ENCODE data around the gene NDUFB8. TPM values are rescaled to one million over a fixed set of nuclear protein-coding genes. Genes with fewer than 3 reads are reported as not detected.

NDUFB8 gene
- total RNA-seq, 1 donor from 2014 or later: 430 TPM

DNA sequence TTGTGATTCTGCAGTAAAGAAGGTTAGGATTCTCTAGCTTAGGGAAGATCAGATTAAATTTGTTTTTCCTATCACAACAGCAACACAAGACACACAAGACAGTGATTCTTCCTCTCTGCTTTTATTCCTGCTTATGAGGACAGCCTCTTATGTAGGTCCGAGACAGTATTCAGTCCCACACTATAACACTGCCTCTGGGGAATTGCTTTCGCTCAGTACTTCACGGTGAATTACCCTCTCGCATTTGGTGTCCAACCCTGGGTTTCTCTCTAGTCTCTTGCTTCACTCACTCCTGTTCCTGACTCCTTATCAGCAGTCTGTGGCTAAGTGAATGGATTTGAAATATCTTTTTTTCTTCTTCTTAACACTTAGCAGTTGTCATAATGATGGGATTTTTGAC is 7.8 kb upstream of the NDUFB8 start:
- intact Hi-C loops (cut with micrococcal nuclease): no loop called here
- H3K4me1 ChIP-seq: peaks cover 36% of the 10 kb centered on the region
- TF ChIP-seq, protein P1, sequence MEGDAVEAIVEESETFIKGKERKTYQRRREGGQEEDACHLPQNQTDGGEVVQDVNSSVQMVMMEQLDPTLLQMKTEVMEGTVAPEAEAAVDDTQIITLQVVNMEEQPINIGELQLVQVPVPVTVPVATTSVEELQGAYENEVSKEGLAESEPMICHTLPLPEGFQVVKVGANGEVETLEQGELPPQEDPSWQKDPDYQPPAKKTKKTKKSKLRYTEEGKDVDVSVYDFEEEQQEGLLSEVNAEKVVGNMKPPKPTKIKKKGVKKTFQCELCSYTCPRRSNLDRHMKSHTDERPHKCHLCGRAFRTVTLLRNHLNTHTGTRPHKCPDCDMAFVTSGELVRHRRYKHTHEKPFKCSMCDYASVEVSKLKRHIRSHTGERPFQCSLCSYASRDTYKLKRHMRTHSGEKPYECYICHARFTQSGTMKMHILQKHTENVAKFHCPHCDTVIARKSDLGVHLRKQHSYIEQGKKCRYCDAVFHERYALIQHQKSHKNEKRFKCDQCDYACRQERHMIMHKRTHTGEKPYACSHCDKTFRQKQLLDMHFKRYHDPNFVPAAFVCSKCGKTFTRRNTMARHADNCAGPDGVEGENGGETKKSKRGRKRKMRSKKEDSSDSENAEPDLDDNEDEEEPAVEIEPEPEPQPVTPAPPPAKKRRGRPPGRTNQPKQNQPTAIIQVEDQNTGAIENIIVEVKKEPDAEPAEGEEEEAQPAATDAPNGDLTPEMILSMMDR (IDR thresholded peaks at IDR 0.05; ENCODE audit: borderline replicate concordance): no peak
- H3K9me3 ChIP-seq (replicated peaks): no peaks in the 10 kb centered on the region
- no peak overlapping the region for H3K27ac ChIP-seq (replicated peaks)
- H3K27me3 ChIP-seq (ENCODE audit: low read depth): no peaks in the 10 kb centered on the region
- no peak for DNase-seq
- no peak overlapping the region for H3K4me3 ChIP-seq
- H3K36me3 ChIP-seq: peaks cover 51% of the 10 kb centered on the region

DNA sequence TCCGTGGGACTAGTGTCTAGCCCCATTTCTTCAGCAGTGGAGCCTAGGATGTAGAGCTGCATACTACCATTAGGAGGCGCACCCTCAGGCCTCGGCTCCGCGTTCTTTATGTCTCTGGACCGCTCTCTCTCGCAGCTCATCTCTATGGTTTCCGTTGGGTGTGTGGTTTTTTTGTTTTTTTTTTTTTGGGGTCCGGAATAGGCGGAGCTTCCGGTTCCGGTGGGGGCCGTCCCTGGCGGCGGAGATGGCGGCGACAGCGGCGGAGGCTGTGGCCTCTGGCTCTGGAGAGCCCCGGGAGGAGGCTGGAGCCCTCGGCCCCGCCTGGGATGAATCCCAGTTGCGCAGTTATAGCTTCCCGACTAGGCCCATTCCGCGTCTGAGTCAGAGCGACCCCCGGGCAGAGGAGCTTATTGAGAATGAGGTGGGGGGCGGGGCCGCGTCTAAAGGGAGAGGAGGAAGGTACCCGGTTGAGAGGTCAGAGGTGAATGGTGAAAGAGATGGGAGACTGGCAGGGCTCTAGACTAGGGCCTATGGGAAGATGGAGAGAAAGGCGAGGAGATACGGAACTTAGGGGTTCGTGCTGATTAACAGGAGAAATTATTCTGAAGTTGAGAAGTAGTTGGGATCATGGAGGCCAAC is 6.2 kb upstream of the NDUFB8 start, which contains the start of gene HIF1AN:
Gene HIF1AN, plus strand, starts transcription at position 229 of the 639 bp plus-strand sequence. Its CDS starts 16 bp downstream, at position 245.
- Histone ChIP-seq H3K9me3 (replicated peaks) (no peaks in the 10 kb centered on the region), H3K4me3 (peak within 1 kb of the TSS; percentile 86), H3K27ac (replicated peaks) (peak within 1 kb of the TSS; percentile 83), H3K27me3 (ENCODE audit: low read depth) (no peaks in the 10 kb centered on the region), H3K4me1 (peaks cover 36% of the 10 kb centered on the region), H3K36me3 (peaks cover 34% of the 10 kb centered on the region)
- intact Hi-C loops (cut with micrococcal nuclease): no loop called here
- DNase-seq: peak; percentile 87
- TF ChIP-seq, protein P1 (IDR thresholded peaks at IDR 0.05; ENCODE audit: borderline replicate concordance): peak; percentile 97

DNA sequence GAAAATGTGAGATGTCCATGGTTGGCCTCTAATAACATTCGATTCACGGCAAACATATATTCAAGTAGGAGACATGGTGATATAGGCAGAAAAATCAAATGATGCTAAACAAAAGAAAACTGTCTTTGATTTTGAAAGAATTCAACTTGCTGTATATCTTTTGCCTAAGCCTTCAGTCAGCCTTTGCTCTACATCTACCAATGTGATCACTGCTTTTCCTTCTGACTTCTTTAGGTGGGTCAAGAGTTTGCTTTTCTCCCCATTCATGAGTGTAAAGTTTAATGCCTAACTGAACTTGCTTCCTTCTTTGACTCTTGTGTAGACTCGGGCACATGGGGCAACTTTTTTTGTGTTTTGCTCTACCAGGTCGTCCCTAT is 5.7 kb upstream of the NDUFB8 start:
- Histone ChIP-seq H3K9me3 (replicated peaks) (no peaks in the 10 kb centered on the region), H3K27me3 (ENCODE audit: low read depth) (no peaks in the 10 kb centered on the region), H3K27ac (replicated peaks) (peak overlapping the region; percentile 83), H3K4me1 (peaks cover 36% of the 10 kb centered on the region), H3K4me3 (peak overlapping the region; percentile 86), H3K36me3 (peaks cover 29% of the 10 kb centered on the region)
- TF ChIP-seq, protein P1 (IDR thresholded peaks at IDR 0.05; ENCODE audit: borderline replicate concordance): no peak
- intact Hi-C loops (cut with micrococcal nuclease): no loop called here
- DNase-seq: no peak

DNA sequence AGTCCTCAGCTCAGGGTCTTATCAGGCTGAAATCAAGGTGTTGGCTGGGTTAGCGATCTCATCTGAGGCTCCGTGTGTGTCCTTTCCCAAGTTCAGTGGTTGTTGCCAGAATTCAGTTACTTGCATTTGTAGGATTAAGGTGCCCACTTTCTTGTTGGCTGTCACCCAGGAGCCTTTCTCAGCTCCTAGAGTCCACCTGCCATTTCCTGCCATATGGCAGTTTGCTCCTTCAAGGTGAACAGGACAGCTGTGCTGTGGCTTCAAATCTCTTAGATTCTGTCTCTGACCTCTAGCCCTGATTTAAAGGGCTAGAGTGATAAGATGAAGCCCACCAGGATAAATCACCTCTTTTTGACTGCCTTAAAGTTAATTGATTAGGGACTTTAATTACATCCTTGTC is 5.1 kb upstream of the NDUFB8 start:
- no peak overlapping the region for H3K4me3 ChIP-seq
- intact Hi-C loops (cut with micrococcal nuclease): no loop called here
- H3K36me3 ChIP-seq: peaks cover 23% of the 10 kb centered on the region
- TF ChIP-seq, protein P1 (IDR thresholded peaks at IDR 0.05; ENCODE audit: borderline replicate concordance): no peak
- DNase-seq: no peak
- H3K27ac ChIP-seq (replicated peaks): peak overlapping the region; percentile 83
- peaks cover 42% of the 10 kb centered on the region for H3K4me1 ChIP-seq
- no peaks in the 10 kb centered on the region for H3K27me3 ChIP-seq (ENCODE audit: low read depth)
- H3K9me3 ChIP-seq (replicated peaks): no peaks in the 10 kb centered on the region

DNA sequence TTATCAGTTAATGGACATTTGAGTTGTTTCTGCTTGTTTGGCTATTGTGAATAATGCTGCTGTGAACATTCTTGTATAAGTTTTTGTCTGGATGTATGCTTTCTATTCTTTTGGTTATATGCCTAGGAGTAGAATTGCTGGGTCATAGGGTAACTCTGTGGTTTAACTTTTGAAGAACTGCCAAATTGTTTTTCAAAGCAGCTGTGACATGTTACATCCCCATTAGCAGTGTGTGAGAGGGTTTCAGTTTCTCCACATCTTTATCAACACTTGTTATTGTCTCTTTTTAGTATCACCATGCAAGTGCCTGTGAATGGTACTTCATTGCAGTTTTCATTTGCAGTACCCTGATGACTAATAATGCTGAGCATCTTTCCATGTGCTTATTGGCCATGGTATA is 2.1 kb upstream of the NDUFB8 start:
- intact Hi-C loops (cut with micrococcal nuclease): no loop called here
- no peak overlapping the region for H3K27ac ChIP-seq (replicated peaks)
- H3K36me3 ChIP-seq: peaks cover 11% of the 10 kb centered on the region
- no peak overlapping the region for H3K4me3 ChIP-seq
- DNase-seq: no peak
- H3K9me3 ChIP-seq (replicated peaks): no peaks in the 10 kb centered on the region
- H3K27me3 ChIP-seq (ENCODE audit: low read depth): no peaks in the 10 kb centered on the region
- TF ChIP-seq, protein P1 (IDR thresholded peaks at IDR 0.05; ENCODE audit: borderline replicate concordance): no peak
- peaks cover 56% of the 10 kb centered on the region for H3K4me1 ChIP-seq

Measured in left ventricle myocardium inferior (tissue), 1 donor.